Measurements from ENCODE around the gene OST4. TPM values are rescaled to one million over a fixed set of nuclear protein-coding genes. Genes with fewer than 3 reads are reported as not detected.
"Not testable (repeated sequence)": the region's sequence is repeated elsewhere in the genome, so short reads cannot be mapped to it uniquely, and the experiment has no call there.

The OST4 gene
- total RNA-seq, 3 donors from 2014 or later (not counting 1 experiment from before 2014, with no cell fraction given): 178 to 207 (median 192) TPM

DNA sequence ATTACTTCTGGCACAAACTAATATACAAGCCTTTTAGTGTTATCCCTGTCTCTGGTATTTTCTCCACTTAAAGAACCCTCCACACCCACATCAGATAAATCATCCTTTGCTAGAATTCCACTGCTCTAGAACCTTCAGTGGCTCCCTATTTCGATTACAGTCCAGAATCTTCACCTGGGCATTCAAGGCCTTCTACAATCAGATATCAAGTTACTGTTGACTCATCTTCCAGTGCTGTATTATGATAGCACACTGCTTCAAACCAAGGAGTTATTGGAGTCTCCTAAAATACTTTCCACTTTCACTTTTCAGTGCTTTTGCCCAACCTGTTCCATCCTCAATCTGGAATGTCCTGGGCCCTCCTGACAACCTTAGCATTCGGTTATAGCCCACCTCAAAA is 44.1 kb upstream of the OST4 start:
- no peaks in the 10 kb centered on the region for H3K9me3 Mint-ChIP-seq
- H3K4me3 ChIP-seq (ENCODE audit: low read length): no peak overlapping the region
- WGBS (ENCODE audit: insufficient coverage): 76% methylated on average over 2 of the region's 2 CpGs
- H3K27ac Mint-ChIP-seq: no peak overlapping the region
- H3K4me1 ChIP-seq (ENCODE audit: control insufficient read depth, insufficient read depth, low read length): peaks cover 9% of the 10 kb centered on the region
- no peaks in the 10 kb centered on the region for H3K36me3 Mint-ChIP-seq
- no peak overlapping the region for H3K4me3 Mint-ChIP-seq
- H3K27ac ChIP-seq (ENCODE audit: low read length): no peak overlapping the region
- H3K36me3 ChIP-seq (ENCODE audit: control insufficient read depth, insufficient read depth, low read length): no peaks in the 10 kb centered on the region
- peaks cover 13 to 31% of the 10 kb centered on the region in 2 donors for H3K27me3 Mint-ChIP-seq (ENCODE audit: low read depth in 2 of 2)
- intact Hi-C loops (cut with micrococcal nuclease): no loop called here
- DNase-seq (no peak), ATAC-seq (no peak)
- H3K9me3 ChIP-seq (ENCODE audit: control insufficient read depth, insufficient read depth, low read length): no peaks in the 10 kb centered on the region
- H3K4me1 Mint-ChIP-seq: no peaks in the 10 kb centered on the region
- H3K27me3 ChIP-seq (ENCODE audit: control insufficient read depth, insufficient read depth, low read length): peaks cover 9% of the 10 kb centered on the region
- no peak for TF ChIP-seq CTCF (IDR thresholded peaks at IDR 0.05)

- H3K27me3 ChIP-seq (ENCODE audit: control insufficient read depth, insufficient read depth, low read length); H3K36me3 Mint-ChIP-seq; H3K4me1 ChIP-seq (ENCODE audit: control insufficient read depth, insufficient read depth, low read length); intact Hi-C loops (cut with micrococcal nuclease); H3K4me3 Mint-ChIP-seq; H3K9me3 ChIP-seq (ENCODE audit: control insufficient read depth, insufficient read depth, low read length); H3K27ac Mint-ChIP-seq; H3K4me3 ChIP-seq (ENCODE audit: low read length); H3K4me1 Mint-ChIP-seq; ATAC-seq; H3K9me3 Mint-ChIP-seq; DNase-seq; H3K36me3 ChIP-seq (ENCODE audit: control insufficient read depth, insufficient read depth, low read length); H3K27ac ChIP-seq (ENCODE audit: low read length): not testable (repeated sequence)
- 94% methylated on average over 49 of the region's 49 CpGs for WGBS (ENCODE audit: insufficient coverage)
- H3K27me3 Mint-ChIP-seq (ENCODE audit: low read depth in 2 of 2): peaks cover 0 to 10% of the 10 kb centered on the region in 2 donors
Observed at GRCh38 chr2:27111392-27112078, 40.1 kb upstream of the OST4 start.

DNA sequence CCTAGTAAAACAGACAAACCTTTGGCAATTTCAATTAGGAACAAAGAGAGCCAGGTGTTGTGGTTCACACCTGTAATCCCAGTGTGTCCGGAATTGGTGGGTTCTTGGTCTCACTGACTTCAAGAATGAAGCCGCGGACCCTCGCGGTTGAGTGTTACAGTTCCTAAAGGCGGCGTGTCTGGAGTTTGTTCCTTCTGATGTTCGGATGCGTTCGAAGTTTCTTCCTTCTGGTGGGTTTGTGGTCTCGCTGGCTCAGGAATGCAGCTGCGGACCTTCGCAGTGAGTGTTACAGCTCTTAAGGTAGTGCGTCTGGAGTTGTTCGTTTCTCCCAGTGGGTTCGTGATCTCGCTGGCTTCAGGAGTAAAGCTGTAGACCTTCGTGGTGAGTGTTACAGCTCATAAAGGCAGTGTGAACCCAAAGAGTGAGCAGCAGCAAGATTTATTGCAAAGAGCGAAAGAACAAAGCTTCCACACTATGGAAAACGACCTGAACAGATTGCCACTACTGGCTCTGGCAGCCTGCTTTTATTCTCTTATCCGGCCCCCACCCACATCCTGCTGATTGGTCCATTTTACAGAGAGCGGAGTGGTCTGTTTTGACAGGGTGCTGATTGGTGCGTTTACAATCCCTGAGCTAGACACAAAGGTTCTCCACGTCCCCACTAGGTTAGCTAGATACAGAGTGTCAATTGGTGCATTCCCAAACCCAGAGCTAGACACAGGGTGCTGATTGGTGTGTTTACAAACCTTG is 39.3 kb upstream of the OST4 start:
- H3K4me1 ChIP-seq (ENCODE audit: control insufficient read depth, insufficient read depth, low read length); H3K4me1 Mint-ChIP-seq; H3K9me3 ChIP-seq (ENCODE audit: control insufficient read depth, insufficient read depth, low read length); H3K27ac Mint-ChIP-seq; H3K27me3 ChIP-seq (ENCODE audit: control insufficient read depth, insufficient read depth, low read length); H3K4me3 Mint-ChIP-seq; H3K4me3 ChIP-seq (ENCODE audit: low read length); H3K36me3 Mint-ChIP-seq; intact Hi-C loops (cut with micrococcal nuclease); ATAC-seq; DNase-seq; H3K36me3 ChIP-seq (ENCODE audit: control insufficient read depth, insufficient read depth, low read length); H3K9me3 Mint-ChIP-seq; H3K27ac ChIP-seq (ENCODE audit: low read length): not testable (repeated sequence)
- 90% methylated on average over 23 of the region's 24 CpGs for WGBS (ENCODE audit: insufficient coverage)
- peaks cover 0 to 10% of the 10 kb centered on the region in 2 donors for H3K27me3 Mint-ChIP-seq (ENCODE audit: low read depth in 2 of 2)

- WGBS (ENCODE audit: insufficient coverage): 97% methylated on average over 3 of the region's 3 CpGs
- Histone ChIP-seq H3K9me3 (ENCODE audit: control insufficient read depth, insufficient read depth, low read length) (no peaks in the 10 kb centered on the region), H3K36me3 (ENCODE audit: control insufficient read depth, insufficient read depth, low read length) (no peaks in the 10 kb centered on the region), H3K4me3 (ENCODE audit: low read length) (no peak overlapping the region), H3K4me1 (ENCODE audit: control insufficient read depth, insufficient read depth, low read length) (no peaks in the 10 kb centered on the region), H3K27me3 (ENCODE audit: control insufficient read depth, insufficient read depth, low read length) (no peaks in the 10 kb centered on the region), H3K27ac (ENCODE audit: low read length) (no peak overlapping the region)
- Mint-ChIP-seq H3K4me1 (no peaks in the 10 kb centered on the region), H3K4me3 (no peak overlapping the region), H3K27ac (no peak overlapping the region), H3K36me3 (no peaks in the 10 kb centered on the region), H3K27me3 (ENCODE audit: low read depth in 2 of 2) (peaks cover 0 to 9% of the 10 kb centered on the region in 2 donors), H3K9me3 (no peaks in the 10 kb centered on the region)
- ATAC-seq (no peak), DNase-seq (no peak)
- TF ChIP-seq CTCF (IDR thresholded peaks at IDR 0.05): no peak
- intact Hi-C loops (cut with micrococcal nuclease): no loop called here
Observed at GRCh38 chr2:27109083-27109482, 37.6 kb upstream of the OST4 start.
